CD4-positive, alpha-beta T cell treated with Interleukin-15 for 4 hours (primary cell): Measurements from ENCODE around the gene FAM120A.
"Not testable (repeated sequence)": the region's sequence is repeated elsewhere in the genome, so short reads cannot be mapped to it uniquely, and the experiment has no call there.

Source experiments
- DNase-seq: peaks from one replicate; pipeline ENCODE4 v3.0.0-alpha.2; 2020; ENCODE audit warnings: low spot score

Gene FAM120A

GRCh38 chr9:93450945-93451815, at the start of gene FAM120A:
Gene FAM120A (plus strand): TSS chr9:93451685. CDS start chr9:93451916, 231 bp downstream.
- DNase-seq: peak; percentile 70

- DNase-seq: no peak
These were observed 45.1 kb upstream of the FAM120A start for GRCh38 chr9:93406371-93406770.

GRCh38 chr9:93413530-93413929, 38.0 kb upstream of the FAM120A start:
- no peak for DNase-seq

- no peak for DNase-seq
These were observed 36.3 kb upstream of the FAM120A start for GRCh38 chr9:93415176-93415690.

DNA sequence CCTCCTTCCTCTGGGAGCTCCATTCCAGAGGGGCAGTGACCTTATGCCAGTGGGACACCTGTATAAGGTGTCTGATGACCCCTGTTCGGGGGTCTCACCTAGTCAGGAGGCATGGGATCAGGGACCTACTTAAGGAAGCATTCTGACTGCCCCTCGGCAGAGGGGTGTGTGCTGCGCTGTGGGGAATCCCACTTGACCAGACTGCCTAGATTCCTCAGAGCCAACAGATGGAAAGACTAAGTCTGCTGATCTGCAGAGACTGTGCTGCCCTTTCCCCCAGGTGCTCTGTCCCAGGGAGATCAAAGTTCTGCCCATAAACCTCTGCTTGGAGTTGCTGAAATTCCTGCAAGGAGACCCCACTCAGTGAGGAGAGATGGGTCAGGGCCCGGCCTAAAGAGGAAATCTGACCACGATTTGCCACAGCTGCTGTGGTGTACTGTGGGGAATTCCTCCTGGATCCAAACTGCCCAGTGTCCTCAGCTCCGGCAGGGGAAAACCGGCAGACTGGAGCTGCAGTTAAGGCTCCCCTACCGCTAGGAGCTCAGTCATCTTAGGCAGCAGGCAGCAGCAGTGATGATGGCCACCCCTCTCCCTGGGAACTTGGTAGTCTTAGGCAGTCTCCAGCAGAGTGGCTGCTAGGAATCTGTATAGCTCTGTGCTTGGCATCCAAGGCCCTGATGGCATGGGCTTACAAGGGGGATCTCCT, 34.8 kb upstream of the FAM120A start:
- DNase-seq: no peak

GRCh38 chr9:93417538-93417937, 33.9 kb upstream of the FAM120A start:
- no peak for DNase-seq

GRCh38 chr9:93419023-93419422, 32.5 kb upstream of the FAM120A start:
- DNase-seq: no peak

DNA sequence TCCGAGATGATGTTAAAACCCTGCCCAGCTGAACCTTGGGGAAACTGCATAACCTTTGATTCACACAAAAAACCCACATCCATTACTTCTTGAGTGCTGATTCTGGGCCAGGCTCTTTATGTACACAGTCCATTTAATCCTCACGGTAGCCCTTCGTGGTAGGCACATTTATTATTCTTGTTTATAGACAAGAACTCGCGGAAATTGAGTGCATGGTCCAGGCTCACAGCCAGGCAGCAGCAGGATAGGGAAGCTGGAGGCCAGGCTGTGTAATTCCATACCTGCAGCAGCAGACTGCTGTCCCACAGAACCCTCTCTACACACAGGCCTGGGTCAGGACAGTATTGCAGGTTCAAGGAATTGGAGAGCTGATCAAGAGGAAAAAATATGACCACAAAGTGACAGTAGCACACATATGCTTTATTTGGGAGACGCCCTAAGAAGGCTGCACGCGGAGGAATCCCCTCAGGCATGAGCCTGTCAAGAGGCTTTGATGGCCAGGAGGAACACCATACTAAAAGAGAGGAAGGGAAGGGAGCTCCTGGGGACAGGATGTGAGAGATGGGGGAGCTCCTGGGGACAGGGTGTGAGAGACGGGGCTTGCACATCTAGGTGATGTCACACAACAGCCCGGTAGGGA, 28.4 kb upstream of the FAM120A start:
- DNase-seq: no peak

DNA sequence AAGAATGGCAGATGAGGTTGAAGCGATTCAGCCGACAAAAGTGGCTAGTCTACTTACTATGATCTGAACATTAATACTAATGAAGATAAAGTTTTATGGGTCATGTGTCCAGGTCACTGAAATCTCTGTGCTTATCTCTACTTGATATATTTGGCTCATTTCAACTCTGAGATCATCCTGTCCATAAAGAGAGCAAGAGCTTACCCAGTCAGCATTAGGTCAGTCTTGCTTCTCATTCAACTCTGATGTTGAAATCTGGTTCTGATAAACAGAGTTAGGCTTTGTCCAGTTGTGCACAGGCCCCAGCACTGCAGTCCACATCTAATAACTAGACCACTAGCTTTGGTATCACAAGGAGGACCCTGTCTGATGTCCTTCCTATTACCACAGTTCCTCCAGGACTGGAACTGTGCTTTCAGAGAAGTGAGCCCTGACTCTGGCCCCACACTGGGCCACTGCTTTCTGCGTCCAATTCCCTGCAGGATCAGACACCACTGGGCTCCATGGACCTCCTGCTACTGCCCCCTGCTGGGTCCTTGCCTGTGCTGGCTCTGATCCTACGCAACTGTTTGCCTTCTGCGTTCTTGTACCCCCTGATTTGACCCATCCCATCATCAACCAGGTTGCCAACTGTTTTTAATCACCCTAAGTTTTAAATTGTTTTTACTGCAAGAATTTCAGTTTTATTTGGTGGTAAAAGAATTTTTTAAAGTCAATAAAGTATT, 23.7 kb upstream of the FAM120A start:
- DNase-seq: no peak

DNA sequence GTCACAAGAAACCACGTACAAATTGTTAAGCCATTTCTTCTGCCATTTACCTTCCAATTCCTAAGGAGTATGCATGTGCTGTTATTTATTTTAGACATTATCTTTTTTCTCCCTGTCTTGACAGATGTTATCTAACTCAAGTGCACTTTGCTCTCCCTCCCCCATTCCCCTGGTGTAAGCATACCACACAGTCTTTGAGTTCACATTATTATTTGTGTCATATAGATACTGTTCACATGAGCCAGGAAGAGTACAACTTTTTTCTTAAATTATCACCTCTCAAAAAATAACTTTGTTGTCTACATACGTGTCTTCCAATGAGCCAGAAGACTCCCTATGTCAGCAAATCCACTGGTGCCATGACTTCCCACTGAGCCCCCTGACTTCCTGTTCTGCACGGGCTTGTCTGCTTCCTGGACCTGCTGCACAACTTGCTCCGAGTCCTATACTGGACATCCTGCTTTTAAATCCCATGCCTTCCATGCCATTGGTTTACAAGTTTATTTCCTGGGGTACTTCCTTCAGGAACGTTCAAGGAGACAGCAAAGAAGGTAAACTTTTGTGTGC, 19.9 kb upstream of the FAM120A start:
- DNase-seq: no peak

DNA sequence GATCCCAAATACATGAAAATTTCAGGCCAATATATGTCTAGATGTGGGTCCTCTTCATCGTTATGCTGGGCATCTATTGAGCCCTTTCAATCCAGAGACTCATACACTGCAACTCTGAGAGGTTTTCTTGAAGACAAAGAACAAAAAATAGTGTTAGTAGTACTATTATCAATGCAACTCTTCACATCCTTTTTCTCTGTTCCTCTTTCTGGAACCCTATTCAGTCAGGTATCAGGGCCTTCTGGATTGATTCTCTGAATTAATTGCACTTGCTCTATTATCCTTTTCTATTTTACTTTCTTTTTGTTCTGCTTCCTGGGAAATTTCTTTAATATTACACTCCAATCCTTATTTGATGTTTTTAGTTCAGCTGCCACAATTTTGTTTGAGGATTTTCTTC, 18.5 kb upstream of the FAM120A start:
- no peak for DNase-seq

GRCh38 chr9:93434056-93434455, 17.4 kb upstream of the FAM120A start:
- DNase-seq: no peak

GRCh38 chr9:93435386-93435785, 16.1 kb upstream of the FAM120A start:
- no peak for DNase-seq

DNA sequence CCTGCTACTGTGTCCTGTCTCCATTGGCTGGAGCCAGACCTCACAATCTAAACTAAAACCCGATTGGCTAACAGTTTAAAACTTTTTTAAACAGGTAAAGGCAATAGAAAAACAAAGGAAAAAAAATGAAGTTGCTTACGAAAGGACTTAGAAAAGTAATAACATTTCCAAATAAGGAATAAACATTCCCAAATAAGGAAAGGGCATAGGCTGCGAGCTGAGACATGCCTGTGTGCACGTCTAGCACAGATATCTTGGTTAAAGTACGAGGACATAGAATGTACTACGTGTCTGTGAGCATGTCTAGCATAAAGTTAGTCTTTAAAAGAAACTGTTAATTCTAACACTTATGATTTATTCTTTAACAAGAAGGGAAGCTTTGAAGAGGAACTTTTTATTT, 15.3 kb upstream of the FAM120A start:
- no peak for DNase-seq

GRCh38 chr9:93436655-93437407, 14.7 kb upstream of the FAM120A start:
- no peak for DNase-seq

DNA sequence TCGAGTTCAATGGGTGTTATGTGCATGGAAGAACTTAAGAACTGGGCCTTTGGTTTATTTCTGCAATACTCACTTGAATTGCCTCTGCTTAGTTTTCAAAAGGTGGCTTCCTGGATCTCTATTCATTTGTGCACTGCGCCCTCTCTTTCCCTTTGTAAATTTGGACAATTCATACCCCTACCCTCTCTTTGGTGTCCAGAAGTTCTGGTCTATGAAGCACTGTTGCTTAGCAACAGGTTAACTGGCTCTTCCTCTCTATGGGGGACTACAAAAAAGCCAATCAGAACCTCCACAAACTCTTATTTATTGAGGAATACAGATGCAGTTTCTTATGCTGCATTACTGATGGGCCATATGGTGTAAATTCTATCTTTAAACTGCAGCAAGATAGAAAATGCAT, 13.5 kb upstream of the FAM120A start:
- no peak for DNase-seq

- not testable (repeated sequence) for DNase-seq
These were observed 12.2 kb upstream of the FAM120A start for GRCh38 chr9:93439301-93439700.

GRCh38 chr9:93440896-93441580, 10.4 kb upstream of the FAM120A start:
- no peak for DNase-seq

DNA sequence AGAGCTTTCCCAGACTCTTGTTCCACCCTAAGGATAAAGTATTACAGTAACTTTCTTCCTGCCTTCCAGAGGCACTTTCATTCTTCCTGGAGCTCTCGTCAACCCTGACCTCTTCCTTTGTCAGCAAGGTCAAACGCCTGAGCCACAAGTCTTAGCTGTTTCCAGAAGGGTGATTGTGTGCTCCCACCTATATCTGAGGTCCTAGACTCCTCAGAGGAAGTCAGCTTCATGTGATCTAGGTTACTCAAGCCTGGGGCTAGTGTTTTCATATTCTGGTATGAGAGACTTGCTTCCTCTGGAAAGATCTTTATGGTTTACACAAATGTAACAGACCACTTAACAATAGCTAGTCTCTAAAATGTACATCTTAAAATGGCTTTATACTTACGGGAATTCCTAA, 5.4 kb upstream of the FAM120A start:
- no peak for DNase-seq

GRCh38 chr9:93447655-93448054, 3.8 kb upstream of the FAM120A start:
- DNase-seq: no peak
